Putamen (tissue), 1 donor: ENCODE results near the gene MFGE8.

Source experiments
- DNase-seq: peaks from one replicate; pipeline ENCODE4 v3.0.0-alpha.2; 2016; ENCODE audit warnings: low spot score

The MFGE8 gene

GRCh38 chr15:88898736-88899135 is 14.4 kb downstream of the MFGE8 start:
- no peak for DNase-seq

- peak; percentile 77 for DNase-seq
Measured at GRCh38 chr15:88897456-88898194, 15.6 kb downstream of the MFGE8 start.

GRCh38 chr15:88897142-88897455 is 16.1 kb downstream of the MFGE8 start:
- DNase-seq = no peak

GRCh38 chr15:88896333-88897033 is 16.7 kb downstream of the MFGE8 start:
- DNase-seq = no peak

- no peak for DNase-seq
Measured at GRCh38 chr15:88894819-88895767, 18.1 kb downstream of the MFGE8 start, which contains the start of gene HAPLN3. Gene HAPLN3 (minus strand): TSS chr15:88895544. CDS start chr15:88887298, 8,246 bp downstream.

- no peak for DNase-seq
Measured at GRCh38 chr15:88894348-88894818, 18.8 kb downstream of the MFGE8 start.

- no peak for DNase-seq
Measured at GRCh38 chr15:88891540-88892254, 21.5 kb downstream of the MFGE8 start.

- no peak for DNase-seq
Measured at GRCh38 chr15:88890495-88890894, 22.7 kb downstream of the MFGE8 start.

- no peak for DNase-seq
Measured at GRCh38 chr15:88888719-88889118, 24.5 kb downstream of the MFGE8 start.

GRCh38 chr15:88887068-88887580 is 26.1 kb downstream of the MFGE8 start:
- no peak for DNase-seq

GRCh38 chr15:88882785-88883184 is 30.4 kb downstream of the MFGE8 start:
- no peak for DNase-seq

- no peak for DNase-seq
Measured at GRCh38 chr15:88881775-88882174, 31.4 kb downstream of the MFGE8 start.

- DNase-seq = no peak
Measured at GRCh38 chr15:88880944-88881740, 32.0 kb downstream of the MFGE8 start.

GRCh38 chr15:88878720-88879184 is 34.4 kb downstream of the MFGE8 start:
- no peak for DNase-seq

- no peak for DNase-seq
Measured at GRCh38 chr15:88877906-88878305, 35.3 kb downstream of the MFGE8 start.

- DNase-seq = no peak
Measured at GRCh38 chr15:88877415-88877814, 35.8 kb downstream of the MFGE8 start.

GRCh38 chr15:88876573-88876972 is 36.6 kb downstream of the MFGE8 start:
- no peak for DNase-seq

GRCh38 chr15:88874684-88875083 is 38.5 kb downstream of the MFGE8 start:
- no peak for DNase-seq

- DNase-seq = no peak
Measured at GRCh38 chr15:88874275-88874674, 38.9 kb downstream of the MFGE8 start.

- no peak for DNase-seq
Measured at GRCh38 chr15:88873786-88874185, 39.4 kb downstream of the MFGE8 start.

- DNase-seq = no peak
Measured at GRCh38 chr15:88872706-88873105, 40.5 kb downstream of the MFGE8 start.
